Measurements from ENCODE around the gene TP53AIP1. TPM values are rescaled to one million over a fixed set of nuclear protein-coding genes. Genes with fewer than 3 reads are reported as not detected.

The TP53AIP1 gene
- total and polyA plus RNA-seq, 2 of the 8 experiments (the other 6 are each of a cell fraction or from before 2014, with no cell fraction given) = 0.03 TPM; not detected in 1

DNA sequence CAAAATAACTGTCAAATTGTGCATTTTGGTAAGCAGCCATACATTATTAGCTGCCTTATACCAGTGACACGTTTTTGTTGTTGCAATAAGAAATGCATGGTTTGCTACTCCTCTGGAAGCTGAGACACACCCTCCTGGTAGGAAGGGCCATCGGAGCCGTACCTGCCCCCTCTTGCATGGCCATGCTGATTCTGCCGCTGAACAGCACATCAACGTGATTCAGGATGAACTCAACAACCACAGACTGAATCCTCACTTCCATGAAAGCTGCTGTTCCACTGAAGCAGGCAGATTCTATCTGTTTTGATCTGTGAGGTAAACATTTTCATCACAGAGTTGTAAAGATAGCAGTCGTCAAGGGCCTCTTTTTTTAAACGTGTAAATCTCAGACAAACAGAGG is 38.6 kb upstream of the TP53AIP1 start (continued):
- TF ChIP-seq BRCA1 (IDR thresholded peaks at IDR 0.05; ENCODE audit: low read depth, low read length) = no peak

All from H1 (cell line).